Stimulated activated effector memory CD8-positive, alpha-beta T cell treated with anti-CD3 and anti-CD28 coated beads, Interleukin-12 subunit alpha, Interleukin-12 subunit beta, amount 100 ng/mL, for 72 hours (primary cell): Measurements from ENCODE around the gene RUNX3.

ENCODE experiments used
- ATAC-seq: fragments of 150-1000 bp; cut with Tn5 transposase; 2 replicates; pipeline ENCODE4 v1.10.0; 2021
- DNase-seq, 2 donors: peaks; one replicate each; pipeline ENCODE4 v3.0.0; 2021 to 2022; ENCODE audit warnings: low spot score in 2 of 2
- H3K27ac Mint-ChIP-seq: one replicate; pipeline ENCODE4 v1.8.0; 2022; ENCODE audit warnings: mild to moderate bottlenecking, mixed read lengths
- H3K36me3 Mint-ChIP-seq: one replicate; pipeline ENCODE4 v1.8.0; 2022; ENCODE audit warnings: mild to moderate bottlenecking, mixed read lengths
- H3K4me1 Mint-ChIP-seq: one replicate; pipeline ENCODE4 v1.8.0; 2022; ENCODE audit warnings: mixed read lengths
- H3K4me3 Mint-ChIP-seq: one replicate; pipeline ENCODE4 v1.8.0; 2022; ENCODE audit warnings: mild to moderate bottlenecking, mixed read lengths
- H3K9me3 Mint-ChIP-seq: one replicate; pipeline ENCODE4 v1.8.0; 2022; ENCODE audit warnings: mixed read lengths

RUNX3 gene

GRCh38 chr1:24957016-24957807 lies 27.1 kb upstream of the RUNX3 start:
- no peak for DNase-seq
- ATAC-seq: peak; percentile 5

GRCh38 chr1:24955779-24956365 lies 25.8 kb upstream of the RUNX3 start:
- H3K4me3 Mint-ChIP-seq: peak overlapping the region; percentile 73
- DNase-seq (no peak), ATAC-seq (no peak)
- no peaks in the 10 kb centered on the region for H3K9me3 Mint-ChIP-seq
- H3K4me1 Mint-ChIP-seq: peaks cover 91% of the 10 kb centered on the region
- peak overlapping the region; percentile 91 for H3K27ac Mint-ChIP-seq
- H3K36me3 Mint-ChIP-seq: peaks cover 100% of the 10 kb centered on the region

More at GRCh38 chr1:24957016-24957807, 27.1 kb upstream of the RUNX3 start:
- Mint-ChIP-seq H3K27ac (peak overlapping the region; percentile 91), H3K4me3 (peak overlapping the region; percentile 73), H3K36me3 (peaks cover 100% of the 10 kb centered on the region), H3K9me3 (no peaks in the 10 kb centered on the region), H3K4me1 (peaks cover 92% of the 10 kb centered on the region)

DNA sequence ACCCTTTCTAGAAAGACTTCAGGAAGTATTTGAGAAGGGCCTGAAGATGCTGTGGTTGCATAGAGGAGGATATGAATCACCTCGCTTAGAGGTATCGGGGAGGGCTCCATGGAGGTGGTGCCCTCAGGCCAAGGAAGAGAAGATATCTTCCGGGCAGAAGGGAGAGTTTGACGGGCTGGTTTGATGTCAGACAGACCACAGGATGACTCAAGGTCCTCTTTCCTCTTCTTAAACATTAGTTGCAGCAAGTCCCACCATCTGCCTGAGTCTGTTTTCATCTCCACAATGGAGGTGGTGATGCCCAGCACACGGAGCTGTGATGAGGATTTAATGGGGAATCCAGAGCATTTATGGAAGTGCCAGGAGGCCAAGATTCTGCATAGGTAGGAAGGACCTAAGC lies 25.1 kb upstream of the RUNX3 start:
- Mint-ChIP-seq H3K4me1 (peaks cover 92% of the 10 kb centered on the region), H3K9me3 (no peaks in the 10 kb centered on the region), H3K36me3 (peaks cover 100% of the 10 kb centered on the region), H3K4me3 (peak overlapping the region; percentile 73), H3K27ac (peak overlapping the region; percentile 91)
- DNase-seq (peak; percentile 54 to 90), ATAC-seq (peak; percentile 96)

DNA sequence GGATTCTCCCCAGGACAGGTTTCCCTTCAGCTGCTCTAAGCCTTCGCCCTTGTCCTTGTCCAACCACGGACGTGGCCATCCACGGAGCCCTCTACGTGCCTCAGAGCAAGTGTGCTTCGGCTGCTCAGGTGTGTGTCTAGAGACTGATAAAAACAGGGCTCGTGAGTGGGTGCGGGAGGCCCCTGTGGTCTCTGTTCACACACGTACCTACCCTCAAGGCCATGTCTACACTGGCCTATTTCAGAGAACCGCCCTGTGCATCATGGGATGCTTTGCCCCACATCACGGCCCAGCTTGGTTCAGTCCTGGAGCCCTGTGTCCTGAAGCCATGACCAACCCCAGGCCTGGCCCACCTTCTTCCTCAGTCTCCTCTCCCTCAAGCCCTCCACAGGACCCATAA lies 24.6 kb upstream of the RUNX3 start:
- DNase-seq: no peak
- ATAC-seq: peak; percentile 35
- Mint-ChIP-seq H3K4me1 (peaks cover 92% of the 10 kb centered on the region), H3K36me3 (peaks cover 100% of the 10 kb centered on the region), H3K4me3 (peak overlapping the region; percentile 73), H3K27ac (peak overlapping the region; percentile 91), H3K9me3 (no peaks in the 10 kb centered on the region)

DNA sequence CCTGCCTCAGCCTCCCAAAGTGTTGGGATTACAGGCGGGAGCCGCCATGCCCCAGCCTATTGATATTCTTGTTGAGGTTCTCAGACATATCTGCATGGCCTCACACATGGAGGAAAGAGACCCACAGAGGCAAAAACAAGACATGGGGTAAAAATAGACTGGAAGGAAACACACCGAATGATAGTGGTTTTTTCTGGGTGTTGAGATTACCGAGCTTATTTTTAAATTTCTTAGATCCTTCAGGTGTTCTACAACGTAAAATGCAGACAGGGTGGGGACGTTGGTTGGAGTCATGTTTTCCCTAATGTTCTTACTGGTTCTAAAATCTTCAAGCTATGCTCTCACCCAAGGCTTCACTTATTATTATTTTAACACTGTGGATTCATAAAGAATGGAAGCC lies 23.9 kb upstream of the RUNX3 start:
- Mint-ChIP-seq H3K27ac (peak overlapping the region; percentile 91), H3K4me1 (peaks cover 92% of the 10 kb centered on the region), H3K4me3 (peak overlapping the region; percentile 73), H3K36me3 (peaks cover 100% of the 10 kb centered on the region), H3K9me3 (no peaks in the 10 kb centered on the region)
- DNase-seq: no peak
- ATAC-seq: no peak

GRCh38 chr1:24952413-24952841 lies 22.4 kb upstream of the RUNX3 start:
- peaks cover 92% of the 10 kb centered on the region for H3K4me1 Mint-ChIP-seq
- peak overlapping the region; percentile 55 for H3K27ac Mint-ChIP-seq
- H3K36me3 Mint-ChIP-seq: peaks cover 100% of the 10 kb centered on the region
- DNase-seq (no peak), ATAC-seq (peak; percentile 17)
- H3K4me3 Mint-ChIP-seq: peak overlapping the region; percentile 73
- H3K9me3 Mint-ChIP-seq: no peaks in the 10 kb centered on the region

DNA sequence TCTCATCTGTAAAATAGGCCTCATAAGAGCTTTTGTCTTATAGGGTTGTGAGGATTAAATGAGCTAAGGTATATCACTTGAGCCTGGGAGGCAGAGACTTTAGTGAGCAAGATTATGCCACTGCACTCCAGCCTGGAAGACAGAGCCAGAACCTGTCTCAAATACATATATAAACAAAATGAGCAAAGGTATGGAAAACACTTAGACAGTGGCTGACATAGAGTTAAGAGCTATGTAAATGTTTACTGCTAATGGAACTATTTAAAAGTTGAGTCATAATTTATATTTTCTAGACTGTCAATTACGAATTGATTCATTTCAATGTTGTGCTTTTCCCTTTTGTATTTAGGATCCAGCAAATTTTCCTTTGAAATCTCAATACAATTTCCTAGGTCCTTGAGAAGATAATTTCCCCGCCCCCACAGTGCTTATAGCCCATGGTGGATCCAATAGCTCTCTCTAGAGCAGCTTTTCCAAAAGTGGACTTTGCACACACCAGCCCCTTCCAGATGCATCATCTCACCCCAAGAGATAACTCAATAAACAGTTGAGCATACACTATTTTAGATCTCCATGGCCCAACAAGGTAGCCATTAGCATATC lies 21.8 kb upstream of the RUNX3 start:
- peaks cover 92% of the 10 kb centered on the region for H3K4me1 Mint-ChIP-seq
- ATAC-seq (no peak), DNase-seq (no peak)
- peaks cover 100% of the 10 kb centered on the region for H3K36me3 Mint-ChIP-seq
- peak overlapping the region; percentile 73 for H3K4me3 Mint-ChIP-seq
- peak overlapping the region; percentile 55 for H3K27ac Mint-ChIP-seq
- no peaks in the 10 kb centered on the region for H3K9me3 Mint-ChIP-seq

GRCh38 chr1:24951337-24951736 lies 21.3 kb upstream of the RUNX3 start:
- H3K9me3 Mint-ChIP-seq: no peaks in the 10 kb centered on the region
- no peak for ATAC-seq

GRCh38 chr1:24949331-24949881 lies 19.3 kb upstream of the RUNX3 start:
- peak overlapping the region; percentile 73 for H3K4me3 Mint-ChIP-seq
- ATAC-seq: no peak
- no peaks in the 10 kb centered on the region for H3K9me3 Mint-ChIP-seq
- DNase-seq: no peak
- peak overlapping the region; percentile 55 for H3K27ac Mint-ChIP-seq
- H3K4me1 Mint-ChIP-seq: peaks cover 75% of the 10 kb centered on the region
- peaks cover 100% of the 10 kb centered on the region for H3K36me3 Mint-ChIP-seq

More at GRCh38 chr1:24951337-24951736, 21.3 kb upstream of the RUNX3 start:
- Mint-ChIP-seq H3K4me3 (peak overlapping the region; percentile 73), H3K4me1 (peaks cover 89% of the 10 kb centered on the region), H3K27ac (peak overlapping the region; percentile 55), H3K36me3 (peaks cover 100% of the 10 kb centered on the region)
- DNase-seq: no peak

GRCh38 chr1:24948079-24948827 lies 18.2 kb upstream of the RUNX3 start:
- Mint-ChIP-seq H3K4me1 (peaks cover 73% of the 10 kb centered on the region), H3K27ac (peak overlapping the region; percentile 88), H3K36me3 (peaks cover 100% of the 10 kb centered on the region), H3K9me3 (no peaks in the 10 kb centered on the region), H3K4me3 (peak overlapping the region; percentile 73)
- DNase-seq (no peak), ATAC-seq (no peak)

DNA sequence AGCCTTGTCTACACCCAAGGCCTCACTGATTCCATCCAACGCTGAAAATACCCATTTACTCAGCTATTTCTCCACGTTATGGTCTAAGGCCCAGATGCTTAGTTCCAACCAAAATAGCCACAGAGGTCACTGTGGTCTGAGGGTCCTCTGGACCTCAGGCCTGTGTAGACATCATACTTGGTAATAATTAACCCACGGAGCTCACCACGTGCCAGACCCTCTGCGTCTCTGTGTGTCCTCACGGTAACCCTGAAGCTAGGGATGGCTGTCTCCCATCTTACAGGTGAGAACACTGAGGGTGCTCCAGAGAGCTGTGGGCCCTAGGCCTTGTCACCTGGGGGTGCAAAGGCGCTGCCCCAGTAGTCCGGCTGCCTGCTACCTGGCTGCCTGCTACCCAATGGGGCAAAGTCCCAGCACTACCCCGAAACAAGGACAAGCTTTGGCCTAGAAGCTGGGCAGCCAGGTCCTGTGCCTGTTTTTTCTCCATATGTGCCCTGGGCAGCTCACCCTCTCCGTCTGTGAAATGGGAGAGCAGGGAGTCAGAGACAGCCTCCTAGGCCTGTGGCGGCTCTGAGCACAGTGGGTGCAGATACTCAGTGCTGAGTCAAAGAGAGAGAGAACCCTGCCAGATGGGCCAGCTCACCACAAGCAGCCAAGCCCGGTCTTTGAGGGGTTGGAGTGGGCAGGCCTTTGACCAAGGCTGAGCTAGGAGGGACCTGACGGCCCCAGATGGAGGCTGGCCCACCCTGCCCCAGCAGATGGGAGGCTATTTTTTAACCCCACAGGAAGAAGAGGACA lies 17.0 kb upstream of the RUNX3 start:
- peaks cover 100% of the 10 kb centered on the region for H3K36me3 Mint-ChIP-seq
- H3K27ac Mint-ChIP-seq: peak overlapping the region; percentile 88
- ATAC-seq (peak; percentile 91), DNase-seq (peak in 1 of 2 donors; percentile 76)
- peak overlapping the region; percentile 73 for H3K4me3 Mint-ChIP-seq
- no peaks in the 10 kb centered on the region for H3K9me3 Mint-ChIP-seq
- peaks cover 70% of the 10 kb centered on the region for H3K4me1 Mint-ChIP-seq

- no peak for ATAC-seq
- H3K4me1 Mint-ChIP-seq: peaks cover 71% of the 10 kb centered on the region
- no peaks in the 10 kb centered on the region for H3K9me3 Mint-ChIP-seq
- H3K4me3 Mint-ChIP-seq: no peak overlapping the region
- H3K36me3 Mint-ChIP-seq: peaks cover 100% of the 10 kb centered on the region
- peak overlapping the region; percentile 88 for H3K27ac Mint-ChIP-seq
- no peak for DNase-seq
These were observed 15.6 kb upstream of the RUNX3 start for GRCh38 chr1:24945354-24946326.

GRCh38 chr1:24944318-24944717 lies 14.2 kb upstream of the RUNX3 start:
- Mint-ChIP-seq H3K9me3 (no peaks in the 10 kb centered on the region), H3K4me3 (no peak overlapping the region), H3K27ac (peak overlapping the region; percentile 61), H3K4me1 (peaks cover 70% of the 10 kb centered on the region), H3K36me3 (peaks cover 100% of the 10 kb centered on the region)
- no peak for ATAC-seq
- DNase-seq: no peak
